Middle frontal gyrus (tissue), 1 donor: ENCODE measurements around the gene GTF2A1L.
"Not testable (repeated sequence)": the region's sequence is repeated elsewhere in the genome, so short reads cannot be mapped to it uniquely, and the experiment has no call there.

Experiments
- DNase-seq: peaks from one replicate; pipeline ENCODE4 v3.0.0-alpha.2; 2015; ENCODE audit warnings: low spot score; ENCODE audit errors: extremely low spot score

Gene GTF2A1L

DNA sequence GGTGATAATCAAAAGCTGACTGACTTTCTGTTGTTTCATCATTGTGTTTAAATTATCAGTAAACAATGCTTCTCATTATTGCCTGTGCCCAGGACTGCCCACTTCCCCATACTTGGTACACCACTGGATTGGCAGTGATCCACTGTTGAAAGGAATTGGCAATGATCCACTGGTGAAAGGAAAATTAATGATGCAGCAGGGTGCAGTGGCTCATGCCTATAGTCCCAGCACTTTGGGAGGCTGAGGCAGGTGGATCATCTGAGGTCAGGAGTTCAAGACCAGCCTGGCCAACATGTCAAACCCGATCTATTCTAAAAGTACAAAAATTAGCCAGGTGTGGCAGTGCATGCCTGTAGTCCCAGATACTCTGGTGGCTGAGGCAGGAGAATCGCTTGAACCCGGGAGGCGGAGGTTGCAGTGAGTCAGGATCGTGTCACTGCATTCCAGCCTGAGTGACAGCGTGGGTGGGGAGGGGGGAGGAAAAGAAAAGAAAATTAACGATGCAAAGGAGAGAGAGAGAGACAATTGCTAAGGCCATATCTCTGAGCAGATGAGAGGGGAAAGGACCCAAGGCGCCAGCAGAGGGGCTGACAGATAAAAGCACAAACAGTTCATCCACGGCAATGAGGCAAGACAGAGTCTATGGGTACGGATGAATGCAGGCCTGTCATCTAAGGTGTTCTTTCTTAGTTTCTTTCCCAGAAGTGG lies 10.2 kb upstream of the GTF2A1L start:
- no peak for DNase-seq

DNA sequence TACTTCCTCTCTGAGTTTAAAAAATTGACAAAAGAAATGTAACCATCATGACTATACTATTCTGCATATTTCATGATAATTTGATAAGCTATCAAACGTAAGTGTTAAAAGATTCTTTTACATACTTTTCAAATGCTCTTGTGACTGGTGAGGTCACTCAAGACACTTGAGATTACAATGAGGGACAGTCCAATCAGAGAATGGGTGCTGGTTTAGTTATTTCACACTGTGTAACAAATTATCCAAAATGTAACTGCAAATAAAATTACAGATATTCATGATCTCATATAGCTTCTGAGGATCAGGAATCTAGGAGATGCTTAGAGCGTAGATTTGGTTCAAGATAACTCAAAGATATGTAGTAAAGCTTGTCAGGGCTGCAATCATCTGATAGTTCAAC lies 4.4 kb upstream of the GTF2A1L start:
- DNase-seq: no peak

DNA sequence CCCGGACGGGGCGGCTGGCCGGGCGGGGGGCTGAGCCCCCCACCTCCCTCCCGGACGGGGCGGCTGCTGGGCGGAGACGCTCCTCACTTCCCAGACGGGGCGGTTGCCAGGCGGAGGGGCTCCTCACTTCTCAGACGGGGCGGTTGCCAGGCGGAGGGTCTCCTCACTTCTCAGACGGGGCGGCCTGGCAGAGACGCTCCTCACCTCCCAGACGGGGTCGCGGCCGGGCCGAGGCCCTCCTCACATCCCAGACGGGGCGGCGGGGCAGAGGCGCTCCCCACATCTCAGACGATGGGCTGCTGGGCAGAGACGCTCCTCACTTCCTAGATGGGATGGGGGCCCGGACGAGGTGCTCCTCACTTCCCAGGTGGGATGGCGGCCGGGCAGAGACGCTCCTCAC lies 3.1 kb upstream of the GTF2A1L start:
- not testable (repeated sequence) for DNase-seq

- no peak for DNase-seq
Observed at GRCh38 chr2:48619526-48619925, 1.9 kb downstream of the GTF2A1L start.

GRCh38 chr2:48620604-48621003 lies 2.9 kb downstream of the GTF2A1L start:
- DNase-seq: no peak

DNA sequence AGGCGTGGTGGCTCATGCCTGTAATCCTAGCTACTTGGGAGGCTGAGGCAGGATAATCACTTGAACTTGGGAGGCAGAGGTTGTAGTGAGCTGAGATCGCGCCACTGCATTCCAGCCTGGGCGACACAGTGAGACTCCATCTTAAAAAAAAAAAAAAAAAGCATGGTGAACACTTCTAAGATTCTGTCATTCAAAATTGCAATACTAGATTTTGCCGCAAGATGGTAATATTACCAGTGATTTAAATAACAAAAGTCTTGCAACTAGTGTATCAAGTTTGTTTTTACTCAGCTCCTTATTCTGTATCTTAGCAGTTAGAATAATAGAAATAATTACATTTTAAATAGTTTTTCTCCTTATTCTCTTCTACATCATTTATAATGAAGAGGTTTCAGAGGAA lies 5.0 kb downstream of the GTF2A1L start:
- not testable (repeated sequence) for DNase-seq

- no peak for DNase-seq
Observed at GRCh38 chr2:48624696-48625095, 7.0 kb downstream of the GTF2A1L start.

DNA sequence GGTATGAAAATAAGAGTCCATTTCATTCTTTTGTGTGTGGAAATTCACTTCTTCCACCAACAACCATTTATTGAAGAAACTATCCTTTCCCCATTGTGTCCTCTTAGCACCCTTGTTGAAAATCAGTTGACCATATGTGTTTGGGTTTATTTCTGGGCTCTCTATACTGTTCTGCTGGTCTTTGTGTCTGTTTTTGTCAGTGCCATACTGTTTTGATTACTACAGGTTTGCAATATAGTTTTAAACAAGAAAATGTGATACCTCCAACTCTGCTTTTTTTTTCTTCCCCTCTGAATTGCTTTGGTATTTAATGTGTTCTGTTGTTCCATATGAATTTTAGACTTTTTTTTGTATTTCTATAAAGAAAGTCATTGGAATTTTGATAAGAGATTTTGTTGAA lies 8.4 kb downstream of the GTF2A1L start:
- no peak for DNase-seq

GRCh38 chr2:48633143-48633542 lies 15.5 kb downstream of the GTF2A1L start:
- no peak for DNase-seq

DNA sequence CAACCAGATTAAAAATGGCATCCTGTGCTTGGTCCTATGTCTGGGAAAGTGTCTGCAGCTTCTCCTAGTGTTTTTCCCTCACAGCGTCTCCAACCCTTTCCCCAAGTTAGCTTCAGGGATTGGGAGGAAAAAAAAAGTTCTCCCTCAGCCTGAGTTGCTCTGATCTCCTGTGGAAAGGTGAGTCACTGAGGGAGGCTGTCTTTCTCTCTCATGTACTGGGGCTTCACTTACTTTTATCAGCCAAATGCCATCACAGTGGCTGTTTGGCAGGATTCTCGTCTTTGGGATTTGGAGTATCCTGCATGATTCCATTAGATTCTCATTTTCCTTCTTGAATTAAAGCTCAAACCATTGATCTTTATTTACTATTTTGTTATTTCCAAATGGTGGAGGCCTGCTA lies 18.1 kb downstream of the GTF2A1L start:
- DNase-seq: no peak

- no peak for DNase-seq
Observed at GRCh38 chr2:48638261-48638660, 20.6 kb downstream of the GTF2A1L start.

DNA sequence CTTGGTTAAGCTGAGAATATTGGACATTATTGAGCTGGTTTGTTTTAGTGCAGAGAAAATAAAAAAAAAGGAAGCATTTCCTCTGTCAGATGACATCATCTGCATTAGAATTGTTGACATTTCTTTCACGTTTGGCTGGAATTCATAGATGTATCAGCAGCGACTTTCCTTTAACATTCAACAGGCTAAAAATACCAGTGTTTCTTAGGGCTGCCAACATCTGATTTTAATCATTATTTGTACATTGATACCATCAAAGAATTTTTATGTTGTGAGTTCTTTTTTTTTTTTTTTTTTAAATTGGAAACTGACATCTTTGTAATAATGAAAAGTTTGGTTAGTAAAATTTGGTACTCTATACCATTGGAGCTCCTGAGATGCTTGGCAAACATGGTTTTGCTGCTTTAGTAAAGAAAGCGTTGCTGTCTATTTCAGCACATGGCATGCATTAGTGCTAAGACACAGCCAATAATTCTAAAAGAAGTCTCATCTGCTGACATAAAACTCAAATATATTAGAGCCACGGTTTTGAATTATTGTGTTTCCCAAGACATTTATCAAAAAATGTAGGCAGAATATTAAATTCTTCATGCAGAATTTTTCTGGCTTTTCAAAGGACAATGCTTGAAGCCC lies 33.6 kb downstream of the GTF2A1L start:
- no peak for DNase-seq

GRCh38 chr2:48668992-48669391 lies 51.3 kb downstream of the GTF2A1L start:
- DNase-seq: no peak

DNA sequence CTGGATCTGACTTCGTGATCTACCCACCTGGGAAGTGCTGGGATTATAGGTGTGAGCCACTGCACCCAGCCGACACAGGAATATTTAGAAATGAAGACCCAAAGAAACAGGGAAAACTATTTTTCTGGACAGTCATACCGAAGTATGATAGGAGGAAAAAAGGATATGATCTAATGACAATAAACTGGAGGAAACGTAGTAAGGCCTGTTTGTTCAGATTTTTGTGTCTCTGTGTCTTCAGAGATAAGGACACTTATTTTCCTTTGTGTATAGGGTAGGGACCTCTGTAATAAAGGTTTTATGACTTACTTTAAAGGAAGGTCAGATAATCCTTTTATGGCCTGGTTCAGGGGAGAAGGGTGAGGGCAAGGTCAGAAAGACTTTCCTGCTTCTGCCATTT lies 55.9 kb downstream of the GTF2A1L start:
- DNase-seq: no peak

DNA sequence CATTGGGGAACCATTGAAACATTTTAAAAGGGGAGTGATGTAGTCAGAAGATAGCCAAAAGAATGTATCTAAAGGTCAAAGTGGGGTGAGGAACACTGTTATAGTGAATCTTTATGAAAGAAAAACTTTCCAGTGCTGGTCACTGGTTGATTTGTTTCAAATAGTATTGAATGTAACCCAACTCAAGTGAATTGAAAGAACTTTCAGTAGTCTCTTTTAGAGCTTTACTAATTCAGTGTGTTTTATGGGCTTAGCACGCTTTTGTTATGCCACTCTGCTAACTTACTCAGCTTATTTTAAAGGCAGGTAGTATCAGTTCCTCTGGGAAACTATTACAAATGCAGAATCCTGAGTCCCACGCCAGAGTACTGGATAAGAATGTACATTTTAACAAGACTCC lies 57.3 kb downstream of the GTF2A1L start:
- DNase-seq: no peak

- no peak for DNase-seq
Observed at GRCh38 chr2:48677450-48677849, 59.8 kb downstream of the GTF2A1L start.

DNA sequence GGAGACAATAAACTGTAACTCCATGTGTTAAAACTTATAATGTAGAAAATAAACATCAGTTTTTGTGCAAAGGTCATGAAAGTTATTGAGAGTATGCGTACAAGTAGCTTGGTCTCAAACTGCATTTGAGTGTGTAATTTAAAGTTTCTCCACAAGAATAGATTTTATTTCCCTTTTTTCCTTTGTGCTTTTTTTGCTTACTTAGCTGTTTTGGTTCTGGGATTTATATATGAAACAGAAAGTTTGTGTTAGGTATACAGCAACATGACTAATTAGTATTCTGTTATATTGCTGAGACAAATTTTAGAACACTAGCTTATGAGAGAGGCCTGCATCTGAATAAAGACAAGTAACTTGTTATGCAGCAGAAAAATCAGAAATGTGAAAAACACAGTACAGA lies 67.5 kb downstream of the GTF2A1L start:
- DNase-seq: no peak

- no peak for DNase-seq
Observed at GRCh38 chr2:48691935-48692691, 74.5 kb downstream of the GTF2A1L start.

DNA sequence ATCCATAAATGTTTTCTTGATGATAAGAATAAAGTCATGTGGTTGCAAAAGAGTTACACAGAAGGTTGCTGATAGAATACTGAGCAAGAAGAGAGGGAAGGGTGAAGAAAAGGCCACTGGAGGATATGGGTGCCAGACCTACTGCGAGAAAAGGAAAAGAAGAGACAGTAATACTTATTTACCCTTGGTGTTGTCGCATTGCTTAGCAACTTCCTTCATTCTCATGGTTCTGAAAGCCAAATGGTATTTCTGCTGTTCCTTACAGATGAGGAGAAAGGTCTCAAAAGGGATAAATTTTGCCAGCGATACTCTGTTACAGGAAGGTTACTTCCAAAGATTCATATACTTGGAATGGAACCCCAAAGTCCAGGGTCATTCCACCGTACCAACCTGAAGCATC lies 75.4 kb downstream of the GTF2A1L start:
- no peak for DNase-seq

- no peak for DNase-seq
Observed at GRCh38 chr2:48693645-48694044, 76.0 kb downstream of the GTF2A1L start.

DNA sequence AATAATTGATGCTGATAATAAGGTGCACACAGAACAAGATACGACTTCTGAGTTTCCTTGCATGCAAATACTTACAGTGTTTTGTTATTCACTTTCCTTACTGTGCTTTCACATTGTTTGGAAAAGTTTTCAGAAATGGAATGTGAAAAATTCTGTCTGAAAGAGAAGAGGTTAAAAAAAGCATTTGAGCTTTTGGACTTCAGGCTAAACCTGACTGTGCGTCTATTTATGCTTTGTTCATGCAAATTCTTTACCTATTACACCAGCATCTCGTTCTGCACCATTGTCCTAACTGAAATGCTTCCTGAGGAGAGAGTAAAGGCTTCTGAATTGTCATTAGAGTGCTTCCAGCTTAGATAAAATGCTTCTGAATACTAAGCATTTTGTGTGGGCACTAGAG lies 76.5 kb downstream of the GTF2A1L start:
- DNase-seq: no peak

DNA sequence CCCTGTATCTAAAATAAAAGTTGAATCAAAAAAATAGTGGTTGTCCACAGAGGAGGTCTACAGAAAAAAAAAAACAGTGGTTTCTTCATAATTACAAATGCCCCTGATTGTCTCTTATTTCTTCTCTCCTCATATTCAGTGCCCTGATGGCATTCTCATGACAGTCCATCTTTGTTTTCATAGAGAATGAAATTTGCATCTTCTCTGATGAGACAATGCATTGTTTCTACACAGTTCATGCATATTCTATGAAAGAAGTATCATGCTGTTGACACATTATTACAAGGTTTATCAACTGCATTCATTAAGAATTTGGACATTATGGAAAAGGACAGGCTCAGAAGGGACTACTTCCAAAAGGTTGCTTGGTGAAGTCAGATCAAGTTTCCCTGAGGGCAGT lies 78.3 kb downstream of the GTF2A1L start:
- peak; percentile 38 for DNase-seq

- DNase-seq: no peak
Observed at GRCh38 chr2:48696881-48697280, 79.2 kb downstream of the GTF2A1L start.
